PC-9 (cell line): Measurements from ENCODE around the gene SYN1. TPM values are rescaled to one million over a fixed set of nuclear protein-coding genes. Genes with fewer than 3 reads are reported as not detected.

Experiments
- BruUV-seq: library from RNA; stranded (reverse); fragments of 400-500 nt; replicated peaks from 2 replicates; lab custom pipeline; 2021; lab: Mats Ljungman, UMichigan
- CTCF ChIA-PET: fragments of 300-600 bp; sonication (Branson Sonifier 250); formaldehyde crosslinking; loops from one replicate; lab custom pipeline; 2022; ENCODE audit warnings: antibody characterized with exemption; lab: Charles Lee
- POLR2A ChIA-PET: fragments of 300-600 bp; sonication (Branson Sonifier 250); formaldehyde crosslinking; loops from one replicate; lab custom pipeline; 2022; ENCODE audit warnings: antibody characterized with exemption; ENCODE audit not compliant: unreplicated experiment; lab: Charles Lee
- DNase-seq, 2 experiments: peaks; one replicate each; pipeline versions ENCODE4 v3.0.0 to v3.0.0-alpha.2; 2015 to 2022; ENCODE audit warnings: mixed read lengths in 1 of 2
- H2AFZ ChIP-seq: fragments of 200-600 bp; sonication (generic); 2 replicates; pipeline ENCODE4 v1.8.1; 2017; ENCODE audit warnings: antibody characterized with exemption
- H3F3A ChIP-seq: fragments of 200-600 bp; sonication (generic); 2 replicates; pipeline ENCODE4 v1.8.1; 2017; ENCODE audit warnings: antibody characterized with exemption, mild to moderate bottlenecking, low read depth; ENCODE audit not compliant: insufficient read depth
- H3K27ac ChIP-seq: fragments of 200-600 bp; sonication (generic); 2 replicates; pipeline ENCODE4 v1.6.1; 2016; ENCODE audit warnings: mixed run types
- H3K27me3 ChIP-seq: fragments of 200-600 bp; sonication (generic); 2 replicates; pipeline ENCODE4 v1.6.1; 2016; ENCODE audit warnings: low read depth, mixed run types; ENCODE audit not compliant: insufficient read depth
- H3K36me3 ChIP-seq: fragments of 200-600 bp; sonication (generic); 2 replicates; pipeline ENCODE4 v1.6.1; 2016; ENCODE audit warnings: low read depth, mixed run types
- H3K4me1 ChIP-seq: fragments of 200-600 bp; sonication (generic); replicated peaks from 2 replicates; pipeline ENCODE4 v1.6.1; 2016; ENCODE audit warnings: mixed run types; ENCODE audit not compliant: insufficient read depth
- H3K4me2 ChIP-seq: fragments of 200-600 bp; sonication (generic); 2 replicates; pipeline ENCODE4 v1.6.1; 2017; ENCODE audit warnings: mixed run types
- H3K4me3 ChIP-seq: fragments of 200-600 bp; sonication (generic); 2 replicates; pipeline ENCODE4 v1.6.1; 2016; ENCODE audit warnings: mixed run types
- H3K79me2 ChIP-seq: fragments of 200-600 bp; sonication (generic); 2 replicates; pipeline ENCODE4 v1.6.1; 2017; ENCODE audit warnings: low read depth, mixed run types
- H3K9me2 ChIP-seq: fragments of 200-600 bp; sonication (generic); 2 replicates; pipeline ENCODE4 v1.8.1; 2017; ENCODE audit warnings: mild to moderate bottlenecking; ENCODE audit not compliant: insufficient read depth
- H3K9me3 ChIP-seq: fragments of 200-600 bp; sonication (generic); 2 replicates; pipeline ENCODE4 v1.8.1; 2016; ENCODE audit warnings: low read depth; ENCODE audit not compliant: insufficient read depth
- H4K20me1 ChIP-seq: fragments of 200-600 bp; sonication (generic); 2 replicates; pipeline ENCODE4 v1.8.1; 2017; ENCODE audit not compliant: insufficient read depth
- EZH2 ChIP-seq: fragments of 200-600 bp; sonication (generic); IDR thresholded peaks from 2 replicates; pipeline ENCODE4 v1.8.0; 2017; ENCODE audit warnings: antibody characterized with exemption, low read depth
- intact Hi-C: fragments of 100-400 bp; cut with micrococcal nuclease; formaldehyde crosslinking; loops from one replicate; pipeline ENCODE4 v1.10.0; 2022; ENCODE audit not compliant: unreplicated experiment
- total RNA-seq: library from RNA; stranded (reverse); gene quantifications from 2 replicates; pipeline ENCODE4 v1.2.3, GENCODE V29; 2021
- TF ChIP-seq, protein P1 (sequence below): fragments of 200-600 bp; sonication (generic); conservative IDR thresholded peaks from 2 replicates; pipeline ENCODE4 v1.6.1; 2017; ENCODE audit warnings: mixed run types, antibody characterized with exemption, mild to moderate bottlenecking, moderate library complexity

Gene SYN1
- total RNA-seq, 1 experiment from 2014 or later: not detected

DNA sequence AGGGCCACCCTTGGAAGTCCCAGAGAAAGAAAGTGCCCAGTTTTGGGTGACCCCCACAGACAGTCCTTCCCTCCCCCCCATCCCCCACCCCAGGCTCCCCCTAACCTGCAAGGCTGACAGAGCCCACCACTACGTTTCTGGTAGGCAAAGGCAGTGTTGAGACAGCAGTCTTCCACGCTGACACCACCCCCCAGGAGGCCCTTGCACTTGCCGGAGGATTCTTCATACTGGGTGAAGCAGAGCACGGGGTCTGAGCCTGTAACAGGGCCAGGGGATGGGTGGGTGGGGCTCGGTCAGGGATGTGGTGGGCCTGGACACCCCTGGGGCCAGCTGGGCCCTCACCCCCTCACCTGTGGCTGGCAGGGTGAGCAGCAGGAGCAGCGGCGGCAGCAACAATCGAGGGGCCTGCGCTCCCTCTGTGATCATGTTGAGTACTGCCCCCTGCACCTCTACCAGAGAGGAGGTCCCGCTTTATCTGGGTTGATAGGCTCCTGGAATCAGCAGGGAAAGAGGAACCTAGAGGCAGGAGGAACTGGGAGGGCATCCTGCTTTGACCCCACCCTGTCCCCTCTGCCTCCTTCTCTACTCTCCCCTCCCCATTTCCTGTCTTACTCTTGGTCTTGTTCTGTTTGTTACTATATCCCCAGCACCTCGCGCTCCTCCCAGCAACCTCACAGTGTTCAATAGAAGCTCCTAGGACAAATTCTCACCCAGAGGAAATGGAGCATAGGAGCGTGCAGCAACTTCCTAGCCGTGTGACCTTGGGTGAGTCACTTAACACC, 10.0 kb upstream of the SYN1 start, which contains the start of gene CFP:
Gene CFP (minus strand): TSS at position 512 of the 782 bp plus-strand sequence. CDS start 86 bp downstream, at position 426.
- H3K79me2 ChIP-seq: no peaks in the 10 kb centered on the region
- H3K4me1 ChIP-seq: no peaks in the 10 kb centered on the region
- H3K4me3 ChIP-seq: no peak within 1 kb of the TSS
- H3K9me3 ChIP-seq: no peaks in the 10 kb centered on the region
- H3F3A ChIP-seq: no peaks in the 10 kb centered on the region
- no peak within 1 kb of the TSS for H2AFZ ChIP-seq
- CTCF ChIA-PET: no interaction called here
- POLR2A ChIA-PET: interaction anchor here (0.8 kb wide), 1 partner anchor 384 kb away, joined by 28 read pairs; no protein-coding TSS in a partner anchor
- TF ChIP-seq, protein P1, sequence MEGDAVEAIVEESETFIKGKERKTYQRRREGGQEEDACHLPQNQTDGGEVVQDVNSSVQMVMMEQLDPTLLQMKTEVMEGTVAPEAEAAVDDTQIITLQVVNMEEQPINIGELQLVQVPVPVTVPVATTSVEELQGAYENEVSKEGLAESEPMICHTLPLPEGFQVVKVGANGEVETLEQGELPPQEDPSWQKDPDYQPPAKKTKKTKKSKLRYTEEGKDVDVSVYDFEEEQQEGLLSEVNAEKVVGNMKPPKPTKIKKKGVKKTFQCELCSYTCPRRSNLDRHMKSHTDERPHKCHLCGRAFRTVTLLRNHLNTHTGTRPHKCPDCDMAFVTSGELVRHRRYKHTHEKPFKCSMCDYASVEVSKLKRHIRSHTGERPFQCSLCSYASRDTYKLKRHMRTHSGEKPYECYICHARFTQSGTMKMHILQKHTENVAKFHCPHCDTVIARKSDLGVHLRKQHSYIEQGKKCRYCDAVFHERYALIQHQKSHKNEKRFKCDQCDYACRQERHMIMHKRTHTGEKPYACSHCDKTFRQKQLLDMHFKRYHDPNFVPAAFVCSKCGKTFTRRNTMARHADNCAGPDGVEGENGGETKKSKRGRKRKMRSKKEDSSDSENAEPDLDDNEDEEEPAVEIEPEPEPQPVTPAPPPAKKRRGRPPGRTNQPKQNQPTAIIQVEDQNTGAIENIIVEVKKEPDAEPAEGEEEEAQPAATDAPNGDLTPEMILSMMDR: no peak
- TF ChIP-seq EZH2: no peak
- intact Hi-C loops: no loop called here
- no peak within 1 kb of the TSS for H3K27ac ChIP-seq
- H3K27me3 ChIP-seq: no peaks in the 10 kb centered on the region
- H3K4me2 ChIP-seq: no peak within 1 kb of the TSS
- DNase-seq: no peak
- H3K36me3 ChIP-seq: no peaks in the 10 kb centered on the region
- H3K9me2 ChIP-seq: no peaks in the 10 kb centered on the region
- no peaks in the 10 kb centered on the region for H4K20me1 ChIP-seq
- no TSS peak for BruUV-seq

DNA sequence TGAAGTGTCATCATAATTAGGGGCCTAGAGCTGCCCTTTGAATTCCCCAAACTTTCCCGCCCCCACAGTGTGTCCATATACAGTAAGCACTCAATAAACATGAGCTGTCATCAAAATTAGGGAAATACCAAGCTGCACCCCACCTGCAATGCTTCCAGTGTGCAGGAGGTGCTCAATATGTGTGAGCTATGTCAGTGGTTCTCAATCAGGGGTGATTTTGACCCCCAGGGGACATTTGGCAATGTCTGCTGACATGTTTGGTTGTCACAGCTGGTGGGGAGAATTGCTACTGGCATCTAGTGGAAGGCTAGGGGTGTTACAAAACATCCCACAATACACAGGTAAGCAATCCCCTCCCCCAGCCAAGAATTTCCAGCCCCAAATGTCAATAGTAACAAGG, 9.3 kb upstream of the SYN1 start:
- intact Hi-C loops: no loop called here
- Histone ChIP-seq H3K4me3 (no peak overlapping the region), H3K4me2 (no peak overlapping the region), H2AFZ (no peak overlapping the region), H3K27me3 (no peaks in the 10 kb centered on the region), H3K79me2 (no peaks in the 10 kb centered on the region), H3F3A (no peaks in the 10 kb centered on the region), H4K20me1 (no peaks in the 10 kb centered on the region), H3K27ac (no peak overlapping the region), H3K9me3 (no peaks in the 10 kb centered on the region), H3K4me1 (no peaks in the 10 kb centered on the region), H3K9me2 (no peaks in the 10 kb centered on the region), H3K36me3 (no peaks in the 10 kb centered on the region)
- TF ChIP-seq, protein P1: no peak; the same call in 1 of the 2 replicates
- TF ChIP-seq EZH2: no peak
- CTCF ChIA-PET: no interaction called here
- no TSS peak for BruUV-seq
- POLR2A ChIA-PET: interaction anchor here (0.8 kb wide), 1 partner anchor 384 kb away, joined by 28 read pairs; no protein-coding TSS in a partner anchor
- no peak for DNase-seq

DNA sequence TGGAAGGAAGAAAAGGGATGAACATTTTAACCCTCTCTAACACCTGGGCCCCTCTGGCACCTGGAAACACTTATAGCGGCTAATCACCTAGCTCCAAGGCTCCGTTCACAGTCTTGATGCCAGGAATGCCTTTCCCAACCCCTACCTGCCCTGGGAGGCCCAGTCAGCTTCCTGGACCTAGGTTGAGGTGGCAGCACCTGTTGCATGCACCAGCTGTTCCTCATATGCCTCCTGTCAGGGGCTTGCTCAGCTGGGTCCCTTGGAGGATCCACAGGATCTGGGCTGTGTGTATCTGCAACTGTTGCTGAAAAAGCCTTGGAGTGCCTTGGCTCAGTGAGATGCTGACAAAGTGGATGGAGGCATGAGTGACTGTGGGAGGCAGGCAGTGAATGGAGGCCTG, 5.7 kb upstream of the SYN1 start:
- intact Hi-C loops: no loop called here
- H3K79me2 ChIP-seq: no peaks in the 10 kb centered on the region
- H2AFZ ChIP-seq: no peak overlapping the region
- no peaks in the 10 kb centered on the region for H3K36me3 ChIP-seq
- TF ChIP-seq, protein P1: no peak
- H3K4me2 ChIP-seq: no peak overlapping the region
- POLR2A ChIA-PET: no interaction called here
- H3K27ac ChIP-seq: no peak overlapping the region
- no peaks in the 10 kb centered on the region for H3K27me3 ChIP-seq
- BruUV-seq: no TSS peak
- no peaks in the 10 kb centered on the region for H3K9me2 ChIP-seq
- no peaks in the 10 kb centered on the region for H4K20me1 ChIP-seq
- H3F3A ChIP-seq: no peaks in the 10 kb centered on the region
- no peaks in the 10 kb centered on the region for H3K4me1 ChIP-seq
- H3K9me3 ChIP-seq: no peaks in the 10 kb centered on the region
- DNase-seq: no peak
- H3K4me3 ChIP-seq: no peak overlapping the region
- CTCF ChIA-PET: no interaction called here
